ENCODE results near the gene ETS1. TPM values are rescaled to one million over a fixed set of nuclear protein-coding genes. Genes with fewer than 3 reads are reported as not detected.

Gene ETS1
- total and polyA plus RNA-seq, 4 donors = 27.7 to 36.3 (median 31.8) TPM

- Histone ChIP-seq H3K9me3 (ENCODE audit: control insufficient read depth, insufficient read depth, low read length) (no peaks in the 10 kb centered on the region), H3K4me3 (ENCODE audit: low read depth, low read length) (no peak overlapping the region), H3K36me3 (ENCODE audit: control insufficient read depth, insufficient read depth, low read length) (no peaks in the 10 kb centered on the region), H3K4me1 (ENCODE audit: control insufficient read depth, insufficient read depth, low read length) (peaks cover 12% of the 10 kb centered on the region), H3K27me3 (ENCODE audit: control insufficient read depth, insufficient read depth, low read length) (peaks cover 15% of the 10 kb centered on the region), H3K27ac (ENCODE audit: low read depth, low read length) (no peak overlapping the region)
- WGBS (ENCODE audit: insufficient coverage) = 78% methylated on average over 6 of the region's 6 CpGs
- DNase-seq (ENCODE audit: low read depth in 4 of 6, low spot score in 6 of 6) = peak in 1 of 6 donors; percentile 78
Observed at GRCh38 chr11:128609785-128610184, 22.4 kb upstream of the ETS1 start.

- Histone ChIP-seq H3K36me3 (ENCODE audit: control insufficient read depth, insufficient read depth, low read length) (no peaks in the 10 kb centered on the region), H3K4me1 (ENCODE audit: control insufficient read depth, insufficient read depth, low read length) (peaks cover 15% of the 10 kb centered on the region), H3K4me3 (ENCODE audit: low read depth, low read length) (no peak overlapping the region), H3K27me3 (ENCODE audit: control insufficient read depth, insufficient read depth, low read length) (peaks cover 9% of the 10 kb centered on the region), H3K27ac (ENCODE audit: low read depth, low read length) (no peak overlapping the region), H3K9me3 (ENCODE audit: control insufficient read depth, insufficient read depth, low read length) (no peaks in the 10 kb centered on the region)
- DNase-seq (ENCODE audit: low read depth in 4 of 6, low spot score in 6 of 6) = no peak
- 86% methylated on average over 10 of the region's 10 CpGs for WGBS (ENCODE audit: insufficient coverage)
Observed at GRCh38 chr11:128608746-128609407, 21.5 kb upstream of the ETS1 start.

- DNase-seq (ENCODE audit: low read depth in 4 of 6, low spot score in 6 of 6) = no peak
- H3K27me3 ChIP-seq (ENCODE audit: control insufficient read depth, insufficient read depth, low read length) = peaks cover 2% of the 10 kb centered on the region
- no peak overlapping the region for H3K4me3 ChIP-seq (ENCODE audit: low read depth, low read length)
- no peak overlapping the region for H3K27ac ChIP-seq (ENCODE audit: low read depth, low read length)
- H3K36me3 ChIP-seq (ENCODE audit: control insufficient read depth, insufficient read depth, low read length) = no peaks in the 10 kb centered on the region
- no peaks in the 10 kb centered on the region for H3K9me3 ChIP-seq (ENCODE audit: control insufficient read depth, insufficient read depth, low read length)
- peaks cover 20% of the 10 kb centered on the region for H3K4me1 ChIP-seq (ENCODE audit: control insufficient read depth, insufficient read depth, low read length)
- 96% methylated on average over 4 of the region's 5 CpGs for WGBS (ENCODE audit: insufficient coverage)
Observed at GRCh38 chr11:128607819-128608218, 20.5 kb upstream of the ETS1 start.

GRCh38 chr11:128604723-128605122 lies 17.4 kb upstream of the ETS1 start:
- no peak for DNase-seq (ENCODE audit: low read depth in 4 of 6, low spot score in 6 of 6)
- 70% methylated on average over 3 of the region's 5 CpGs for WGBS (ENCODE audit: insufficient coverage)
- Histone ChIP-seq H3K27me3 (ENCODE audit: control insufficient read depth, insufficient read depth, low read length) (no peaks in the 10 kb centered on the region), H3K9me3 (ENCODE audit: control insufficient read depth, insufficient read depth, low read length) (no peaks in the 10 kb centered on the region), H3K4me1 (ENCODE audit: control insufficient read depth, insufficient read depth, low read length) (peaks cover 15% of the 10 kb centered on the region), H3K27ac (ENCODE audit: low read depth, low read length) (peak overlapping the region; percentile 83), H3K36me3 (ENCODE audit: control insufficient read depth, insufficient read depth, low read length) (no peaks in the 10 kb centered on the region), H3K4me3 (ENCODE audit: low read depth, low read length) (no peak overlapping the region)

GRCh38 chr11:128603752-128604414 lies 16.5 kb upstream of the ETS1 start:
- Histone ChIP-seq H3K4me1 (ENCODE audit: control insufficient read depth, insufficient read depth, low read length) (peaks cover 15% of the 10 kb centered on the region), H3K27ac (ENCODE audit: low read depth, low read length) (peak overlapping the region; percentile 83), H3K36me3 (ENCODE audit: control insufficient read depth, insufficient read depth, low read length) (no peaks in the 10 kb centered on the region), H3K27me3 (ENCODE audit: control insufficient read depth, insufficient read depth, low read length) (no peaks in the 10 kb centered on the region), H3K4me3 (ENCODE audit: low read depth, low read length) (no peak overlapping the region), H3K9me3 (ENCODE audit: control insufficient read depth, insufficient read depth, low read length) (no peaks in the 10 kb centered on the region)
- WGBS (ENCODE audit: insufficient coverage) = 92% methylated on average over 2 of the region's 5 CpGs
- no peak for DNase-seq (ENCODE audit: low read depth in 4 of 6, low spot score in 6 of 6)

- DNase-seq (ENCODE audit: low read depth in 4 of 6, low spot score in 6 of 6) = peak in 2 of 6 donors; percentile 24 to 60
- H3K4me1 ChIP-seq (ENCODE audit: control insufficient read depth, insufficient read depth, low read length) = peaks cover 15% of the 10 kb centered on the region
- no peaks in the 10 kb centered on the region for H3K9me3 ChIP-seq (ENCODE audit: control insufficient read depth, insufficient read depth, low read length)
- no peak overlapping the region for H3K4me3 ChIP-seq (ENCODE audit: low read depth, low read length)
- WGBS (ENCODE audit: insufficient coverage) = no CpG with 5 or more reads among the region's 3 CpGs
- no peaks in the 10 kb centered on the region for H3K36me3 ChIP-seq (ENCODE audit: control insufficient read depth, insufficient read depth, low read length)
- H3K27ac ChIP-seq (ENCODE audit: low read depth, low read length) = peak overlapping the region; percentile 83
- no peaks in the 10 kb centered on the region for H3K27me3 ChIP-seq (ENCODE audit: control insufficient read depth, insufficient read depth, low read length)
Observed at GRCh38 chr11:128603003-128603696, 15.8 kb upstream of the ETS1 start.

GRCh38 chr11:128599729-128600128 lies 12.4 kb upstream of the ETS1 start:
- H3K9me3 ChIP-seq (ENCODE audit: control insufficient read depth, insufficient read depth, low read length) = no peaks in the 10 kb centered on the region
- peaks cover 15% of the 10 kb centered on the region for H3K4me1 ChIP-seq (ENCODE audit: control insufficient read depth, insufficient read depth, low read length)
- H3K27me3 ChIP-seq (ENCODE audit: control insufficient read depth, insufficient read depth, low read length) = peaks cover 3% of the 10 kb centered on the region
- H3K4me3 ChIP-seq (ENCODE audit: low read depth, low read length) = no peak overlapping the region
- DNase-seq (ENCODE audit: low read depth in 4 of 6, low spot score in 6 of 6) = no peak
- H3K36me3 ChIP-seq (ENCODE audit: control insufficient read depth, insufficient read depth, low read length) = no peaks in the 10 kb centered on the region
- H3K27ac ChIP-seq (ENCODE audit: low read depth, low read length) = no peak overlapping the region
- WGBS (ENCODE audit: insufficient coverage) = no CpG with 5 or more reads among the region's 1 CpG

- peaks cover 7% of the 10 kb centered on the region for H3K4me1 ChIP-seq (ENCODE audit: control insufficient read depth, insufficient read depth, low read length)
- no peak for DNase-seq (ENCODE audit: low read depth in 4 of 6, low spot score in 6 of 6)
- H3K4me3 ChIP-seq (ENCODE audit: low read depth, low read length) = no peak overlapping the region
- no peaks in the 10 kb centered on the region for H3K9me3 ChIP-seq (ENCODE audit: control insufficient read depth, insufficient read depth, low read length)
- H3K36me3 ChIP-seq (ENCODE audit: control insufficient read depth, insufficient read depth, low read length) = no peaks in the 10 kb centered on the region
- H3K27ac ChIP-seq (ENCODE audit: low read depth, low read length) = no peak overlapping the region
- H3K27me3 ChIP-seq (ENCODE audit: control insufficient read depth, insufficient read depth, low read length) = peaks cover 3% of the 10 kb centered on the region
- WGBS (ENCODE audit: insufficient coverage) = 60% methylated on average over 1 of the region's 1 CpG
Observed at GRCh38 chr11:128598506-128599150, 11.3 kb upstream of the ETS1 start.

- H3K27me3 ChIP-seq (ENCODE audit: control insufficient read depth, insufficient read depth, low read length) = peaks cover 6% of the 10 kb centered on the region
- no peak overlapping the region for H3K27ac ChIP-seq (ENCODE audit: low read depth, low read length)
- DNase-seq (ENCODE audit: low read depth in 4 of 6, low spot score in 6 of 6) = no peak
- H3K9me3 ChIP-seq (ENCODE audit: control insufficient read depth, insufficient read depth, low read length) = no peaks in the 10 kb centered on the region
- no peaks in the 10 kb centered on the region for H3K36me3 ChIP-seq (ENCODE audit: control insufficient read depth, insufficient read depth, low read length)
- H3K4me3 ChIP-seq (ENCODE audit: low read depth, low read length) = no peak overlapping the region
- 100% methylated on average over 2 of the region's 4 CpGs for WGBS (ENCODE audit: insufficient coverage)
- peaks cover 3% of the 10 kb centered on the region for H3K4me1 ChIP-seq (ENCODE audit: control insufficient read depth, insufficient read depth, low read length)
Observed at GRCh38 chr11:128598096-128598495, 10.7 kb upstream of the ETS1 start.

Measured in spinal cord (tissue), 10 donors.